GM23248 (cell line): ENCODE results near the gene KRT13.

ENCODE experiments used
- EZH2 ChIP-seq: fragments of 200-600 bp; sonication (generic); IDR thresholded peaks from 2 replicates; pipeline ENCODE4 v1.6.1; 2018; ENCODE audit warnings: antibody characterized with exemption, mild to moderate bottlenecking; ENCODE audit not compliant: insufficient read depth, poor library complexity, severe bottlenecking
- EZH2phosphoT487 ChIP-seq: fragments of 200-600 bp; sonication (generic); IDR thresholded peaks from 2 replicates; pipeline ENCODE4 v1.6.1; 2018; ENCODE audit warnings: antibody characterized with exemption, moderate library complexity, mild to moderate bottlenecking, low read depth; ENCODE audit not compliant: insufficient read depth

- TF ChIP-seq EZH2: no peak
- TF ChIP-seq EZH2phosphoT487: no peak
Observed at GRCh38 chr17:41510251-41511065, 5.0 kb upstream of the KRT13 start.
